GM18508 (cell line): ENCODE results near the gene CNNM2.

Experiments
- ATAC-seq: cut with Tn5 transposase; IDR thresholded peaks from one replicate; pipeline ENCODE4 v1.9.1; 2021; ENCODE audit warnings: moderate number of reproducible peaks; ENCODE audit not compliant: insufficient read depth, unreplicated experiment

CNNM2 gene

GRCh38 chr10:103021150-103021899 lies 103.2 kb downstream of the CNNM2 start:
- no peak for ATAC-seq

GRCh38 chr10:103021900-103022293 lies 103.8 kb downstream of the CNNM2 start:
- ATAC-seq = no peak

- ATAC-seq = no peak
Observed at GRCh38 chr10:103025696-103026095, 107.6 kb downstream of the CNNM2 start.

GRCh38 chr10:103038570-103038969 lies 120.5 kb downstream of the CNNM2 start:
- no peak for ATAC-seq

- ATAC-seq = no peak
Observed at GRCh38 chr10:103040418-103040817, 122.3 kb downstream of the CNNM2 start.

- no peak for ATAC-seq
Observed at GRCh38 chr10:103041391-103041790, 123.3 kb downstream of the CNNM2 start.

- ATAC-seq = no peak
Observed at GRCh38 chr10:103042129-103042528, 124.0 kb downstream of the CNNM2 start.

GRCh38 chr10:103042908-103043307 lies 124.8 kb downstream of the CNNM2 start:
- no peak for ATAC-seq

GRCh38 chr10:103044942-103045489 lies 126.9 kb downstream of the CNNM2 start:
- no peak for ATAC-seq

- no peak for ATAC-seq
Observed at GRCh38 chr10:103045961-103046360, 127.9 kb downstream of the CNNM2 start.

- no peak for ATAC-seq
Observed at GRCh38 chr10:103047381-103047780, 129.3 kb downstream of the CNNM2 start.

GRCh38 chr10:103049237-103049636 lies 131.1 kb downstream of the CNNM2 start:
- ATAC-seq = no peak

- ATAC-seq = no peak
Observed at GRCh38 chr10:103053659-103054581, 135.8 kb downstream of the CNNM2 start.

- no peak for ATAC-seq
Observed at GRCh38 chr10:103054621-103055020, 136.5 kb downstream of the CNNM2 start.

GRCh38 chr10:103055105-103055504 lies 137.0 kb downstream of the CNNM2 start:
- no peak for ATAC-seq

GRCh38 chr10:103058034-103058433 lies 139.9 kb downstream of the CNNM2 start:
- no peak for ATAC-seq

GRCh38 chr10:103060575-103060974 lies 142.5 kb downstream of the CNNM2 start:
- ATAC-seq = no peak

- no peak for ATAC-seq
Observed at GRCh38 chr10:103062854-103063590, 144.9 kb downstream of the CNNM2 start.

GRCh38 chr10:103064956-103065355 lies 146.9 kb downstream of the CNNM2 start:
- no peak for ATAC-seq
